HCT116 (cell line): ENCODE measurements around the gene NPPB. TPM values are rescaled to one million over a fixed set of nuclear protein-coding genes. Genes with fewer than 3 reads are reported as not detected.

Experiments
- ATAC-seq: fragments of 200-7000 bp; cut with Tn5 transposase; 2 replicates; pipeline ENCODE4 v1.9.1; 2020; ENCODE audit warnings: mild to moderate bottlenecking, moderate library complexity
- BruUV-seq: library from RNA; stranded (reverse); fragments of 400-500 nt; replicated peaks from 2 replicates; lab custom pipeline; 2021; lab: Mats Ljungman, UMichigan
- CTCF ChIA-PET: fragments of 300-600 bp; sonication (Branson Sonifier 250); formaldehyde crosslinking; loops from one replicate; lab custom pipeline; 2021; ENCODE audit warnings: antibody characterized with exemption; lab: Charles Lee
- POLR2A ChIA-PET: fragments of 300-600, 350-600 bp; sonication (Branson Sonifier 250); formaldehyde crosslinking; loops from one replicate; lab custom pipeline; 2021; ENCODE audit warnings: antibody characterized with exemption; lab: Charles Lee
- RAD21 ChIA-PET, 2 experiments: fragments of 300-600 bp; sonication (Branson Sonifier 250); formaldehyde crosslinking; loops; one replicate each; lab custom pipeline; 2023; ENCODE audit warnings: low total read pairs in 2 of 2; ENCODE audit not compliant: uncharacterized antibody in 2 of 2, unreplicated experiment in 2 of 2, low non-redundant PET in 1 of 2; lab: Charles Lee
- DNase-seq: peaks from one replicate; pipeline ENCODE4 v3.0.0-alpha.2; 2010; ENCODE audit warnings: low read depth, low spot score
- H2AFZ ChIP-seq: fragments of 200-600 bp; shearing (Covaris generic), sonication (generic); 2 replicates; pipeline ENCODE4 v1.6.1; 2017; ENCODE audit warnings: low read depth, mixed run types, mixed read lengths, antibody characterized with exemption, low read length; ENCODE audit not compliant: poor library complexity, severe bottlenecking
- H3K27ac ChIP-seq: 2 replicates; pipeline ENCODE4 v1.5.1; 2012; ENCODE audit warnings: low read depth, low read length
- H3K27me3 ChIP-seq: fragments of 200-600 bp; sonication (generic); 2 replicates; pipeline ENCODE4 v1.6.1; 2016; ENCODE audit warnings: mixed run types, low read length, mixed read lengths; ENCODE audit not compliant: insufficient read depth
- H3K36me3 ChIP-seq, 2 experiments: fragments of 200-500 bp in 1 of 2; fragments of 200-600 bp in 1 of 2; sonication (Bioruptor generic) in 1 of 2; sonication (generic) in 1 of 2; 2 replicates each; pipeline versions ENCODE4 v1.5.1 to v1.6.1; 2014 to 2016; ENCODE audit warnings: low read length in 2 of 2, inconsistent platforms in 1 of 2, mixed read lengths in 1 of 2, mixed run types in 1 of 2; ENCODE audit not compliant: insufficient read depth in 2 of 2, control insufficient read depth in 1 of 2
- H3K4me1 ChIP-seq, 2 experiments: fragments of 200-600 bp in 1 of 2; sonication (generic) in 1 of 2; 2 replicates each; pipeline versions ENCODE4 v1.5.1 to v1.6.1; 2012 to 2017; ENCODE audit warnings: low read length in 2 of 2, inconsistent platforms in 1 of 2, mild to moderate bottlenecking in 1 of 2, mixed read lengths in 1 of 2, mixed run types in 1 of 2, moderate library complexity in 1 of 2; ENCODE audit not compliant: insufficient read depth in 2 of 2, control insufficient read depth in 1 of 2
- H3K4me2 ChIP-seq: fragments of 200-600 bp; sonication (generic); 2 replicates; pipeline ENCODE4 v1.6.1; 2017; ENCODE audit warnings: mixed run types, low read length, mixed read lengths
- H3K4me3 ChIP-seq, 2 experiments: fragments of 200-600 bp in 1 of 2; sonication (generic) in 1 of 2; replicated peaks in 1 of 2; 2 replicates each; pipeline ENCODE4 v1.5.1; 2011 to 2016; ENCODE audit warnings: low read length in 2 of 2, control low read depth in 1 of 2, low read depth in 1 of 2, mild to moderate bottlenecking in 1 of 2, mixed read lengths in 1 of 2, mixed run types in 1 of 2
- H3K79me2 ChIP-seq: fragments of 200-600 bp; sonication (generic); 2 replicates; pipeline ENCODE4 v1.6.1; 2017; ENCODE audit warnings: mild to moderate bottlenecking, mixed run types, low read length, moderate library complexity, mixed read lengths; ENCODE audit not compliant: insufficient read depth
- H3K9ac ChIP-seq: fragments of 200-600 bp; sonication (generic); 2 replicates; pipeline ENCODE4 v1.6.1; 2016; ENCODE audit warnings: low read length, mixed read lengths
- H3K9me2 ChIP-seq: fragments of 200-600 bp; sonication (generic), shearing (Covaris generic); 2 replicates; pipeline ENCODE4 v1.6.1; 2017; ENCODE audit warnings: mixed run types, mild to moderate bottlenecking, moderate library complexity; ENCODE audit not compliant: insufficient read depth
- H3K9me3 ChIP-seq, 2 experiments: fragments of 200-500 bp in 1 of 2; fragments of 200-600 bp in 1 of 2; sonication (Bioruptor generic) in 1 of 2; sonication (generic) in 1 of 2; 2 replicates each; pipeline ENCODE4 v1.6.1; 2014 to 2017; ENCODE audit warnings: low read length in 2 of 2, mixed read lengths in 2 of 2, inconsistent platforms in 1 of 2, low read depth in 1 of 2, mild to moderate bottlenecking in 1 of 2, mixed run types in 1 of 2, moderate library complexity in 1 of 2; ENCODE audit not compliant: control insufficient read depth in 1 of 2, insufficient read depth in 1 of 2
- H4K20me1 ChIP-seq: fragments of 200-600 bp; sonication (generic), shearing (Covaris generic); 2 replicates; pipeline ENCODE4 v1.6.1; 2017; ENCODE audit warnings: mixed run types, mild to moderate bottlenecking, moderate library complexity; ENCODE audit not compliant: insufficient read depth
- CEBPB ChIP-seq: IDR thresholded peaks from 2 replicates; pipeline ENCODE4 v1.6.1; 2012; ENCODE audit warnings: low read depth
- EZH2phosphoT487 ChIP-seq: fragments of 200-600 bp; IDR thresholded peaks from 2 replicates; pipeline ENCODE4 v1.6.1; 2018; ENCODE audit warnings: antibody characterized with exemption, borderline replicate concordance
- FOSL1 ChIP-seq: IDR thresholded peaks from 2 replicates; pipeline ENCODE4 v1.6.1; 2012; ENCODE audit warnings: low read depth
- POLR2AphosphoS5 ChIP-seq: IDR thresholded peaks from 2 replicates; pipeline ENCODE4 v1.6.1; 2011; ENCODE audit warnings: mild to moderate bottlenecking, low read depth, low read length, moderate library complexity
- SIN3A ChIP-seq: IDR thresholded peaks from 2 replicates; pipeline ENCODE4 v1.6.1; 2012; ENCODE audit warnings: low read depth
- TCF7L2 ChIP-seq: IDR thresholded peaks from 2 replicates; pipeline ENCODE4 v1.7.0; 2011; ENCODE audit warnings: borderline replicate concordance, inconsistent platforms; ENCODE audit not compliant: insufficient read depth, insufficient read length; ENCODE audit errors: extremely low read depth
- ZNF274 ChIP-seq: fragments of 200-500 bp; sonication (Bioruptor generic); IDR thresholded peaks from 2 replicates; pipeline ENCODE4 v1.6.1; 2014; ENCODE audit warnings: mild to moderate bottlenecking, low read depth, low read length, inconsistent platforms
- intact Hi-C: fragments of 100-400 bp; cut with micrococcal nuclease; formaldehyde crosslinking; loops from 2 replicates; pipeline ENCODE4 v1.10.0; 2022
- total RNA-seq: library from RNA; stranded (reverse); gene quantifications from one replicate; pipeline ENCODE4 v1.2.1, GENCODE V29; 2021; ENCODE audit not compliant: unreplicated experiment
- TF ChIP-seq, protein P1 (sequence below): IDR thresholded peaks from 2 replicates; pipeline ENCODE4 v1.6.1; 2012
- TF ChIP-seq, protein P2 (sequence below): IDR thresholded peaks from 2 replicates; pipeline ENCODE4 v1.6.1; 2012; ENCODE audit warnings: low read depth

Gene NPPB
- total RNA-seq, 1 experiment from 2014 or later = not detected

DNA sequence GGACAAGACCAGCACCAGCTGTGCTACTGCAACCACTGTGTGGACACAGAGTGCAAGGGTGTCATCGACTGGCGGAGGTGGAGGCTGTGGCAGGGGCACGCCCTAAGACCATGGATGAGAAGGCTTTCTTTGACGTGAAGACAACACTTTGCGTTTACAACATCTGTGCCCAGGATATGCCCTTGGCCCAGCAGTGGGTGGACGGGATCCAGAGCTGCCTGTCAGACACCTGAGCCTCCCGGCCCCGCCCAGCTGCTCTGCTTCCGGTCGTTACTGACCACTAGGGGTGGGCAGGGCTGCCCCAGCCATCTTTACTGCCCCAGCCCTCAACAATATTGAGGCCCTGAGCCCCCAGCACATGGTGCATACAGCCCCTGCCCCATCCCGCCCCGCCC is 21.4 kb upstream of the NPPB start:
- Histone ChIP-seq H3K79me2 (no peaks in the 10 kb centered on the region), H3K9me3 (no peaks in the 10 kb centered on the region), H3K27ac (no peak overlapping the region), H3K4me3 (no peak overlapping the region), H3K9me2 (no peaks in the 10 kb centered on the region), H4K20me1 (no peaks in the 10 kb centered on the region), H3K36me3 (no peaks in the 10 kb centered on the region), H3K4me1 (peaks cover 0 to 6% of the 10 kb centered on the region in 2 experiments; a peak in 1 of 4 replicates), H3K27me3 (no peaks in the 10 kb centered on the region), H3K9ac (no peak overlapping the region), H3K4me2 (no peak overlapping the region), H2AFZ (no peak overlapping the region)
- RAD21 ChIA-PET = interaction anchor here in 1 of 2 experiments (0.6 kb wide), 1 partner anchor 87 kb away, joined by 5 read pairs; no protein-coding TSS in a partner anchor
- TF ChIP-seq CEBPB (no peak), POLR2AphosphoS5 (no peak), SIN3A (no peak), ZNF274 (no peak), FOSL1 (no peak), EZH2phosphoT487 (no peak), TCF7L2 (no peak)
- TF ChIP-seq, protein P1, sequence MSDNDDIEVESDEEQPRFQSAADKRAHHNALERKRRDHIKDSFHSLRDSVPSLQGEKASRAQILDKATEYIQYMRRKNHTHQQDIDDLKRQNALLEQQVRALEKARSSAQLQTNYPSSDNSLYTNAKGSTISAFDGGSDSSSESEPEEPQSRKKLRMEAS = no peak
- TF ChIP-seq, protein P2, sequence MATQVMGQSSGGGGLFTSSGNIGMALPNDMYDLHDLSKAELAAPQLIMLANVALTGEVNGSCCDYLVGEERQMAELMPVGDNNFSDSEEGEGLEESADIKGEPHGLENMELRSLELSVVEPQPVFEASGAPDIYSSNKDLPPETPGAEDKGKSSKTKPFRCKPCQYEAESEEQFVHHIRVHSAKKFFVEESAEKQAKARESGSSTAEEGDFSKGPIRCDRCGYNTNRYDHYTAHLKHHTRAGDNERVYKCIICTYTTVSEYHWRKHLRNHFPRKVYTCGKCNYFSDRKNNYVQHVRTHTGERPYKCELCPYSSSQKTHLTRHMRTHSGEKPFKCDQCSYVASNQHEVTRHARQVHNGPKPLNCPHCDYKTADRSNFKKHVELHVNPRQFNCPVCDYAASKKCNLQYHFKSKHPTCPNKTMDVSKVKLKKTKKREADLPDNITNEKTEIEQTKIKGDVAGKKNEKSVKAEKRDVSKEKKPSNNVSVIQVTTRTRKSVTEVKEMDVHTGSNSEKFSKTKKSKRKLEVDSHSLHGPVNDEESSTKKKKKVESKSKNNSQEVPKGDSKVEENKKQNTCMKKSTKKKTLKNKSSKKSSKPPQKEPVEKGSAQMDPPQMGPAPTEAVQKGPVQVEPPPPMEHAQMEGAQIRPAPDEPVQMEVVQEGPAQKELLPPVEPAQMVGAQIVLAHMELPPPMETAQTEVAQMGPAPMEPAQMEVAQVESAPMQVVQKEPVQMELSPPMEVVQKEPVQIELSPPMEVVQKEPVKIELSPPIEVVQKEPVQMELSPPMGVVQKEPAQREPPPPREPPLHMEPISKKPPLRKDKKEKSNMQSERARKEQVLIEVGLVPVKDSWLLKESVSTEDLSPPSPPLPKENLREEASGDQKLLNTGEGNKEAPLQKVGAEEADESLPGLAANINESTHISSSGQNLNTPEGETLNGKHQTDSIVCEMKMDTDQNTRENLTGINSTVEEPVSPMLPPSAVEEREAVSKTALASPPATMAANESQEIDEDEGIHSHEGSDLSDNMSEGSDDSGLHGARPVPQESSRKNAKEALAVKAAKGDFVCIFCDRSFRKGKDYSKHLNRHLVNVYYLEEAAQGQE = no peak
- ATAC-seq (no peak), DNase-seq (no peak)
- intact Hi-C loops = no loop called here
- POLR2A ChIA-PET = interaction anchor here (1.2 to 1.8 kb wide), 2 partner anchors 28 to 29 kb away, joined by 4 to 6 read pairs; no protein-coding TSS in a partner anchor
- BruUV-seq = no TSS peak
- CTCF ChIA-PET = interaction anchor here (0.7 kb wide), 1 partner anchor 40 kb away, joined by 6 read pairs; no protein-coding TSS in a partner anchor
